Upper lobe of right lung (tissue), 1 donor: ENCODE measurements around the gene TMEM131. TPM values are rescaled to one million over a fixed set of nuclear protein-coding genes. Genes with fewer than 3 reads are reported as not detected.

Source experiments
- ATAC-seq: fragments of 200-7000 bp; cut with Tn5 transposase; one replicate; pipeline ENCODE4 v1.9.1; 2020; ENCODE audit warnings: mild to moderate bottlenecking, moderate library complexity
- DNase-seq: peaks from one replicate; pipeline ENCODE4 v3.0.0-alpha.2; 2020
- H3K27ac ChIP-seq: fragments of 200-600 bp; one replicate; pipeline ENCODE4 v1.8.0; 2022
- H3K27me3 ChIP-seq: fragments of 200-600 bp; one replicate; pipeline ENCODE4 v1.8.0; 2022; ENCODE audit warnings: mild to moderate bottlenecking
- H3K36me3 ChIP-seq: fragments of 200-600 bp; one replicate; pipeline ENCODE4 v1.8.0; 2022
- H3K4me1 ChIP-seq: fragments of 200-600 bp; one replicate; pipeline ENCODE4 v1.8.0; 2022
- H3K4me3 ChIP-seq: fragments of 200-600 bp; one replicate; pipeline ENCODE4 v1.8.0; 2022; ENCODE audit warnings: mild to moderate bottlenecking
- H3K9me3 ChIP-seq: fragments of 200-600 bp; one replicate; pipeline ENCODE4 v1.8.0; 2022
- intact Hi-C: fragments of 100-400 bp; cut with DNase I; formaldehyde crosslinking; loops from one replicate; pipeline ENCODE4 v1.11.0; 2022
- total RNA-seq: library from RNA; stranded (reverse); fragmentation: NEBNext Ultra II Directional; extraction: Animal tissue kit (Norgen Biotek cat#: 25700); gene quantifications from one replicate; pipeline ENCODE4 v1.2.1, GENCODE V29; 2021
- TF ChIP-seq, protein P1 (sequence below): fragments of 200-600 bp; IDR thresholded peaks from one replicate; pipeline ENCODE4 v1.8.0; 2022; ENCODE audit warnings: antibody characterized with exemption
- donor health status: DM: no; HTN: yes; CAD: no; lungs with severe emphysema.

TMEM131 gene
- total RNA-seq, 1 donor from 2014 or later, result 43.3 TPM

DNA sequence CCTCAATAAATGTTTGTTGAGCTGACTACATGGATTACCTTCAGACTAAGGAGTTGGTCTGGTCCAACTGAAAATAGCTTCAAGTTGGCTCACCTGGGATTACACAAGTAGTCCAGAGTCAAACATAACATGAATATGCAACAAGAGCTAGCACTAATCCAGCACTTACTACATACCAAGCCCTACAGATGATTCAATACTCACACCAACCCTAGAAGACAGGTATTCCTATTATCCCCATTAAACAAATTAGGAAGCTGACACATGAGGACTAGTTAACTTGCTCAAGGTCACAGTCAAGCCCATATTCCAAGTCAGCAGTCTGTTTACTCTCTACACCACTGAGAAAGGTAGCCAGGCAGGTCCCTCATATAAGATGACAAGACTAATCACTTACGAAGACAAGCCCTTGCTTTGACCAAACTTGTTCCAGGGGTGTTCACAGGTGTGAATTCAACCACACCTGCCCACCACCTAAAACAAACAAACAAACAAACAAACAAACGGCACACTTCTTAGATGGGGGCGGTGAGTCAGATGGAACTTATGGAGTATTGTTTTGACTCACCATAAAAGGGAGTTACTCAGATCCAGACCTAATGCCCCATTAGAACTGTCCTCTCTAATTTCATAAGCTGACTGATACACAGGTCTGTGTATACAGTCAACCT, 29.1 kb downstream of the TMEM131 start:
- intact Hi-C loops, result no loop called here
- TF ChIP-seq, protein P1, sequence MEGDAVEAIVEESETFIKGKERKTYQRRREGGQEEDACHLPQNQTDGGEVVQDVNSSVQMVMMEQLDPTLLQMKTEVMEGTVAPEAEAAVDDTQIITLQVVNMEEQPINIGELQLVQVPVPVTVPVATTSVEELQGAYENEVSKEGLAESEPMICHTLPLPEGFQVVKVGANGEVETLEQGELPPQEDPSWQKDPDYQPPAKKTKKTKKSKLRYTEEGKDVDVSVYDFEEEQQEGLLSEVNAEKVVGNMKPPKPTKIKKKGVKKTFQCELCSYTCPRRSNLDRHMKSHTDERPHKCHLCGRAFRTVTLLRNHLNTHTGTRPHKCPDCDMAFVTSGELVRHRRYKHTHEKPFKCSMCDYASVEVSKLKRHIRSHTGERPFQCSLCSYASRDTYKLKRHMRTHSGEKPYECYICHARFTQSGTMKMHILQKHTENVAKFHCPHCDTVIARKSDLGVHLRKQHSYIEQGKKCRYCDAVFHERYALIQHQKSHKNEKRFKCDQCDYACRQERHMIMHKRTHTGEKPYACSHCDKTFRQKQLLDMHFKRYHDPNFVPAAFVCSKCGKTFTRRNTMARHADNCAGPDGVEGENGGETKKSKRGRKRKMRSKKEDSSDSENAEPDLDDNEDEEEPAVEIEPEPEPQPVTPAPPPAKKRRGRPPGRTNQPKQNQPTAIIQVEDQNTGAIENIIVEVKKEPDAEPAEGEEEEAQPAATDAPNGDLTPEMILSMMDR, result no peak
- H3K4me1 ChIP-seq, result peaks cover 24% of the 10 kb centered on the region
- no peak for ATAC-seq
- no peaks in the 10 kb centered on the region for H3K9me3 ChIP-seq
- H3K27ac ChIP-seq, result no peak overlapping the region
- H3K36me3 ChIP-seq, result no peaks in the 10 kb centered on the region
- DNase-seq, result no peak
- H3K4me3 ChIP-seq, result no peak overlapping the region
- H3K27me3 ChIP-seq, result no peaks in the 10 kb centered on the region

DNA sequence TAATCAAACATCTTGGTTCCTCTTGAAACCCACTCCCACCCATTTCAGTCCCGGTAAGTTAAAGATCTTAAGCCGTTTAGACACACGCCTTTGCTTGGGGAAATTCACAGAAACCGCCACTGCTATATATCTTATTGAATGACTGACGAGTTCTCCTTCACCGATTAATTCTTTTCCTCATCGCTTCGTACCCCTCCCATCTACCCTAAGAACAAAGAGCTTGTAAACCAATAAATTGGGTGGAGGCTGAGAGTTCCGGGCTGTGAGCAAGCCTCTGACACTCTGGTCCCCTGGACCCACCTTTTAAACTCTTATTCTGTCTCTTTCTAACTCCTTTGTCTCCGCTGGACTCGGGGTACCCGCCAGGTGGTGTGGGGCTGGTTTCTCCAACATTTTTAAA, 30.6 kb downstream of the TMEM131 start:
- no peak overlapping the region for H3K27ac ChIP-seq
- H3K4me3 ChIP-seq, result no peak overlapping the region
- DNase-seq (no peak), ATAC-seq (no peak)
- H3K4me1 ChIP-seq, result peaks cover 17% of the 10 kb centered on the region
- no peaks in the 10 kb centered on the region for H3K9me3 ChIP-seq
- TF ChIP-seq, protein P1, result no peak
- no peaks in the 10 kb centered on the region for H3K27me3 ChIP-seq
- intact Hi-C loops, result no loop called here
- no peaks in the 10 kb centered on the region for H3K36me3 ChIP-seq

DNA sequence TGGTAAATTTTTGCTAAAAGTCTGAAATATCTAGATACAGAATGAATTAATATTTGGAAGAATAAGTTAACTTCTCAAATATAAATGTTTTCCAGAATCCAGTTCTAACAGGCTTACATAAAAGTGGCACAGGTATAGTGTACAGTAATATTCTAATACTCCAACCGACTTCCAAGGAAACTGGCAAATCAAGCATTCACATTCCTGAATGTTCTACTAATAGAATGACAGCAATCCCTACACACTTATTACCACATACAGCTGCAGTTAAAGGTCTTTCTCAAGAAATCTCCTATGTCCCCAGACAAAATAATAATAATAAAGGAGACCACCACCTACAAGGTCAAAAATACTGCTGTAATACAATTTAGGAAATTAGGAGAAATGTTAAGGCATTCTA, 31.9 kb downstream of the TMEM131 start:
- no peaks in the 10 kb centered on the region for H3K9me3 ChIP-seq
- TF ChIP-seq, protein P1, result no peak
- peaks cover 10% of the 10 kb centered on the region for H3K4me1 ChIP-seq
- ATAC-seq (no peak), DNase-seq (no peak)
- no peaks in the 10 kb centered on the region for H3K36me3 ChIP-seq
- no peak overlapping the region for H3K4me3 ChIP-seq
- intact Hi-C loops, result no loop called here
- H3K27ac ChIP-seq, result no peak overlapping the region
- no peaks in the 10 kb centered on the region for H3K27me3 ChIP-seq

DNA sequence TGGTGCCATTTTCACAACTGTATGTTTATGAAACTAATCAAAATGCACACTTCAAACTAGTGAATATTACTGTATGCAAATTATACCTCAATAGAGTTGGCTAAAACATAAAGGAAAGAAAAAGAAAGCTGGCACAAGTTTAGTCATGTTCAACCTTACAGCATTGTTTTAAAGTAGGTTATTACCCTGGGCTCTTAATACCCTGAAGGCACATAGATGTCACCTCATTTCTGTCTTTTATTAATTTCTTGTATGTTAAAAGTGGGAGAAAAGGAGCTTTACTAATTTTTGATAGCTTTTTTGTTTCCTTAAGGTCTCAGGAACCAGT, 32.7 kb downstream of the TMEM131 start:
- no peaks in the 10 kb centered on the region for H3K36me3 ChIP-seq
- no peak overlapping the region for H3K4me3 ChIP-seq
- H3K4me1 ChIP-seq, result peaks cover 11% of the 10 kb centered on the region
- DNase-seq (no peak), ATAC-seq (no peak)
- H3K27me3 ChIP-seq, result no peaks in the 10 kb centered on the region
- intact Hi-C loops, result no loop called here
- TF ChIP-seq, protein P1, result no peak
- H3K9me3 ChIP-seq, result no peaks in the 10 kb centered on the region
- H3K27ac ChIP-seq, result no peak overlapping the region

DNA sequence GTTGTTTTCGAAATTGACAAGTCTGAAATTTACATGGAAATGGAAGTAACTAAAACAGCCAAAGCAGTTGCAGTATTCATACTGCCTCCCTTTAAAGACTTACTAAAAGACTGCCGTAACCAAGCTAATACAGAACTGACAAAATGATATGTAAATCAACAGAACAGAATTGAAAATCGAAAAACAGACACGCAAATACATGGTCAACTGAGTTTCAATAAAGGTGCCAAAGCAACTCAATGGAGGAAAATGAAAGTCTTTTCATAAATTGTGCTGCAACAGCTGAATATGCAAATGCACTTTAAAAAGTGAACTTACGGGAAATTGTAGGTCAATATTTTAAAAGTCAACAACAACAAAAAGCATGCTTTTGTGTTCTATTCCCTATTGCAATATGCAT, 34.2 kb downstream of the TMEM131 start:
- no peak overlapping the region for H3K27ac ChIP-seq
- H3K4me3 ChIP-seq, result no peak overlapping the region
- TF ChIP-seq, protein P1, result no peak
- H3K9me3 ChIP-seq, result no peaks in the 10 kb centered on the region
- H3K27me3 ChIP-seq, result no peaks in the 10 kb centered on the region
- intact Hi-C loops, result no loop called here
- no peaks in the 10 kb centered on the region for H3K36me3 ChIP-seq
- DNase-seq (no peak), ATAC-seq (no peak)
- peaks cover 13% of the 10 kb centered on the region for H3K4me1 ChIP-seq

DNA sequence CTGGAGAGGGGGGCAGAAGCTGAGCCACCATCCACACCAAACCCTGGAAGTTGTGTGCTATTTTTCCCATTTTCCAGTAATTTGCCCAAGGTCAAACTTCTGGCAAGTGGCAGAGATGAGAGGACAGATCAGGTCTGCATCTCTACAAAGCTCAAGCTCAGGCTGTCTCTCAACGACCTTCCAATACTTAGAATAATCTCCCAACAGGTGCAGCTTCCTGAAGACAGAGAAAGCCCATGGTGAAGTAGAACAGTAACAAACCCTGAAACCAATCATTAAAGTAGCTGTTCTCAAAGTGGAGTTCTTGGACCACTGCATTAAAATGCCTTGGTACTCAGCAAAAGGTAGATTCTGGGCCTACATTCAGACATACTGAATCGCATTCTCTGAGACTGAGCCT, 37.6 kb downstream of the TMEM131 start:
- Histone ChIP-seq H3K4me3 (no peak overlapping the region), H3K4me1 (peaks cover 13% of the 10 kb centered on the region), H3K36me3 (no peaks in the 10 kb centered on the region), H3K27me3 (no peaks in the 10 kb centered on the region), H3K9me3 (no peaks in the 10 kb centered on the region), H3K27ac (no peak overlapping the region)
- ATAC-seq (no peak), DNase-seq (no peak)
- TF ChIP-seq, protein P1, result no peak
- intact Hi-C loops, result no loop called here
